Measurements from ENCODE around the gene SEMA4C.

GRCh38 chr2:96903815-96904214 lies 33.9 kb upstream of the SEMA4C start:
- TF ChIP-seq MTF1 (CRISPR knock-in tag; IDR thresholded peaks at IDR 0.05; ENCODE audit: borderline replicate concordance) (no peak), CHD4 (IDR thresholded peaks at IDR 0.05; ENCODE audit: insufficient read depth, insufficient replicate concordance, low read depth, low read length, poor library complexity, severe bottlenecking) (no peak), ZBTB33 (CRISPR knock-in tag; IDR thresholded peaks at IDR 0.05) (no peak), EZH2 (IDR thresholded peaks at IDR 0.05; ENCODE audit: borderline replicate concordance, low read depth, low read length) (no peak), SRF (CRISPR knock-in tag; IDR thresholded peaks at IDR 0.05) (no peak), HOMEZ (CRISPR knock-in tag; IDR thresholded peaks at IDR 0.05) (no peak), ATF6 (CRISPR knock-in tag; IDR thresholded peaks at IDR 0.05) (no peak), ZBTB5 (IDR thresholded peaks at IDR 0.05) (no peak), ELF2 (CRISPR knock-in tag; IDR thresholded peaks at IDR 0.05) (no peak), CREM (IDR thresholded peaks at IDR 0.05; ENCODE audit: low read depth) (no peak)
